Retinal pigment epithelial cell (primary cell): ENCODE results near the gene IFI27L1.

Experiments
- DNase-seq: peaks from one replicate; pipeline ENCODE4 v3.0.0-alpha.2; 2010; ENCODE audit warnings: low read depth
- H3K4me3 ChIP-seq: 2 replicates; pipeline ENCODE4 v1.5.1; 2011; ENCODE audit warnings: mild to moderate bottlenecking, low read length, control low read depth, moderate library complexity
- TF ChIP-seq, protein P1 (sequence below): conservative IDR thresholded peaks from 2 replicates; pipeline ENCODE4 v1.5.1; 2011; ENCODE audit warnings: low read depth, low read length, control low read depth, inconsistent platforms

The IFI27L1 gene

GRCh38 chr14:94098326-94098992, 17.3 kb downstream of the IFI27L1 start:
- DNase-seq = no peak
- no peak overlapping the region for H3K4me3 ChIP-seq
- TF ChIP-seq, protein P1, sequence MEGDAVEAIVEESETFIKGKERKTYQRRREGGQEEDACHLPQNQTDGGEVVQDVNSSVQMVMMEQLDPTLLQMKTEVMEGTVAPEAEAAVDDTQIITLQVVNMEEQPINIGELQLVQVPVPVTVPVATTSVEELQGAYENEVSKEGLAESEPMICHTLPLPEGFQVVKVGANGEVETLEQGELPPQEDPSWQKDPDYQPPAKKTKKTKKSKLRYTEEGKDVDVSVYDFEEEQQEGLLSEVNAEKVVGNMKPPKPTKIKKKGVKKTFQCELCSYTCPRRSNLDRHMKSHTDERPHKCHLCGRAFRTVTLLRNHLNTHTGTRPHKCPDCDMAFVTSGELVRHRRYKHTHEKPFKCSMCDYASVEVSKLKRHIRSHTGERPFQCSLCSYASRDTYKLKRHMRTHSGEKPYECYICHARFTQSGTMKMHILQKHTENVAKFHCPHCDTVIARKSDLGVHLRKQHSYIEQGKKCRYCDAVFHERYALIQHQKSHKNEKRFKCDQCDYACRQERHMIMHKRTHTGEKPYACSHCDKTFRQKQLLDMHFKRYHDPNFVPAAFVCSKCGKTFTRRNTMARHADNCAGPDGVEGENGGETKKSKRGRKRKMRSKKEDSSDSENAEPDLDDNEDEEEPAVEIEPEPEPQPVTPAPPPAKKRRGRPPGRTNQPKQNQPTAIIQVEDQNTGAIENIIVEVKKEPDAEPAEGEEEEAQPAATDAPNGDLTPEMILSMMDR = no peak

DNA sequence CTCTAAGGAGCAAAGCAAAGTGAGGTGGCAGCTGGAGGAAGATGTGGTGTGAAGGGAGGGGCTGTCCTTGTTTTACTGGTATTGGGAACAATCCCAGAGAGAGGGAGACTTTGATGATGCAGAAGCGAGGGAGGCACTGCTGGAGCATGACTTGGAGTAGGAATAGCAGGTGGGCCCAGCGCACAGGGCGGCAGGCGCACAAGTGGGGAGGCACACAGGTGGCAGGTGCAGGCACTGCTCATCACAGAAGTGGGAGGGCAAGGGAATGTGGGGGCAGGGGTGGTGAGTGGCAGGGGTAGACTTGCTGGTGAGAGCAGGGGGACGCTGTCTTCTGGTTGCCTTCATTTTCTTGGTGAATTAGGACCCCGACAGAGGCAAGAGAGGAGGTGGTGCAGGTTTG, 17.9 kb downstream of the IFI27L1 start:
- H3K4me3 ChIP-seq = no peak overlapping the region
- TF ChIP-seq, protein P1 = no peak
- no peak for DNase-seq

GRCh38 chr14:94100847-94101246, 19.7 kb downstream of the IFI27L1 start:
- TF ChIP-seq, protein P1 = no peak
- H3K4me3 ChIP-seq = no peak overlapping the region
- DNase-seq = no peak

DNA sequence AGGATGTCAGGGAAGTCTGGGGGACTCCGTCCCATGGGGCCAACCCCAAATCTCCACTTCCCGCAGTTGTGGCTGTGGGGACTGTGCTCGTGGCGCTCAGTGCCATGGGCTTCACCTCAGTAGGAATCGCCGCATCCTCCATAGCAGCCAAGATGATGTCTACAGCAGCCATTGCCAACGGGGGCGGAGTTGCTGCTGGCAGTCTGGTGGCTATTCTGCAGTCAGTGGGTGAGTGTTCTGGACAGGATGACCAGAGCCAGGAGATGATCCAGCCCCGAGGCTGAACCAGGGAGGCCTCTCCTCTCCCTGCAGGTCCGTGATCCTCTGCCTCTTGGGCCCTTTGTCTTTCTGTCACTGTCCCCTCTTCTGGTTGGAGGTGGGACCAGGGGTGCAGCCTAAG, 20.6 kb downstream of the IFI27L1 start:
- TF ChIP-seq, protein P1 = no peak
- no peak for DNase-seq
- no peak overlapping the region for H3K4me3 ChIP-seq

GRCh38 chr14:94102768-94103482, 21.8 kb downstream of the IFI27L1 start:
- TF ChIP-seq, protein P1 = no peak
- DNase-seq = no peak
- H3K4me3 ChIP-seq = no peak overlapping the region

DNA sequence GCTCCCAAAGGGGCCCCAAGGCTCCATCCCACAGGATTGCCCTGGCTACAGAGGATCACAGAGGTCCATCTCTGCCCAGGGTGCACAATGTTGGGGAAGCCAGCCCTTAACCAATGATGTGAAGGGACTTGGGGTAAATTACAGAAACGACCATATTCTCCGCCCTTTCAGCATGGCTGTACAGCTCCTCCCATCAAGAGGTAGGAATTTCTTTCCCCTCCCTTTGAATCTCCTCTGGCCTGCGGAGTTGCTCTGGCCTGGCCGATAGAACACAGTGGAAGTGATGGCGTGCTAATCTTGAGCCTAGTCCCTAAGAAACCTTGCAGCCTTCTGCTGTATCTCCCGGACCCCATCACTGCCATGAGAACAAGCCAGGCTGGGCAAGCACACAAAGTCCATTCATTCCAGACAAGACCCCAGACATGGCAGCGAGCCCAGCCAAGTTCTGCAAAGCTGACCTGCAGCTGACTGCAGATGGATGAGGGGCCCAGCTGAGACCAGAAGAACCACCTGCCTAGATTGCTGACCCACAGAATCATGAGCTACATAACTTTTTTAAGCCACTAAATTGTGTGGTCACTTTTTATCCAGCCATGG, 22.5 kb downstream of the IFI27L1 start:
- no peak overlapping the region for H3K4me3 ChIP-seq
- DNase-seq = peak; percentile 40
- TF ChIP-seq, protein P1 = no peak

- H3K4me3 ChIP-seq = no peak overlapping the region
- DNase-seq = no peak
- TF ChIP-seq, protein P1 = no peak
Measured at GRCh38 chr14:94104731-94105130, 23.6 kb downstream of the IFI27L1 start.
